Right ventricle myocardium inferior (tissue), 1 donor: Measurements from ENCODE around the gene WNT6. TPM values are rescaled to one million over a fixed set of nuclear protein-coding genes. Genes with fewer than 3 reads are reported as not detected.
"Not testable (repeated sequence)": the region's sequence is repeated elsewhere in the genome, so short reads cannot be mapped to it uniquely, and the experiment has no call there.

Experiments used
- ATAC-seq: fragments of 200-7000 bp; cut with Tn5 transposase; one replicate; pipeline ENCODE4 v1.9.1; 2020; ENCODE audit warnings: mild to moderate bottlenecking, moderate library complexity
- DNase-seq: peaks from one replicate; pipeline ENCODE4 v3.0.0; 2021; ENCODE audit errors: missing footprints
- intact Hi-C: fragments of 100-400 bp; cut with DNase I; formaldehyde crosslinking; loops from one replicate; pipeline ENCODE4 v1.11.0; 2022
- total RNA-seq: library from RNA; stranded (reverse); fragmentation: NEBNext Ultra II Directional; extraction: Animal tissue kit (Norgen Biotek cat#: 25700); gene quantifications from one replicate; pipeline ENCODE4 v1.2.1, GENCODE V29; 2021
- donor health status: DM: no; HTN: yes; CAD: no; lungs with severe emphysema.

Gene WNT6
- total RNA-seq, 1 donor from 2014 or later = 2.1 TPM

- intact Hi-C loops = no loop called here
- ATAC-seq = no peak
- DNase-seq = no peak
These were observed 31.2 kb upstream of the WNT6 start for GRCh38 chr2:218828477-218828778.

- intact Hi-C loops = no loop called here
- peak; percentile 58 for ATAC-seq
- peak; percentile 81 for DNase-seq
These were observed 29.6 kb upstream of the WNT6 start for GRCh38 chr2:218829868-218830451.

GRCh38 chr2:218830526-218831306 is 28.9 kb upstream of the WNT6 start:
- ATAC-seq (no peak), DNase-seq (no peak)
- intact Hi-C loops = no loop called here

- peak; percentile 70 for DNase-seq
- peak; percentile 38 for ATAC-seq
- intact Hi-C loops = no loop called here
These were observed 28.1 kb upstream of the WNT6 start, which contains the start of gene PRKAG3 for GRCh38 chr2:218831378-218831990. PRKAG3 (minus strand) TSS chr2:218831803.

GRCh38 chr2:218832081-218832480 is 27.5 kb upstream of the WNT6 start:
- ATAC-seq (peak; percentile 18), DNase-seq (no peak)
- intact Hi-C loops = no loop called here

- ATAC-seq (peak; percentile 84), DNase-seq (no peak)
- intact Hi-C loops = no loop called here
These were observed 27.1 kb upstream of the WNT6 start for GRCh38 chr2:218832520-218832919.

- intact Hi-C loops = no loop called here
- DNase-seq (no peak), ATAC-seq (no peak)
These were observed 26.5 kb upstream of the WNT6 start for GRCh38 chr2:218833023-218833609.

- ATAC-seq (no peak), DNase-seq (no peak)
- intact Hi-C loops = no loop called here
These were observed 24.9 kb upstream of the WNT6 start for GRCh38 chr2:218834685-218835084.

- intact Hi-C loops = no loop called here
- no peak for DNase-seq
- ATAC-seq = no peak
These were observed 22.1 kb upstream of the WNT6 start for GRCh38 chr2:218837495-218837894.

- intact Hi-C loops = no loop called here
- no peak for ATAC-seq
- DNase-seq = no peak
These were observed 20.2 kb upstream of the WNT6 start for GRCh38 chr2:218839430-218839829.

GRCh38 chr2:218839888-218840287 is 19.7 kb upstream of the WNT6 start:
- intact Hi-C loops = no loop called here
- DNase-seq (no peak), ATAC-seq (no peak)

GRCh38 chr2:218844334-218844733 is 15.3 kb upstream of the WNT6 start:
- intact Hi-C loops = not testable (repeated sequence)

GRCh38 chr2:218846963-218847362 is 12.6 kb upstream of the WNT6 start:
- DNase-seq, ATAC-seq: not testable (repeated sequence)
- intact Hi-C loops = loop anchor here (2.0 kb wide), 1 partner anchor 136 kb away; the partner anchor contains the start of gene TTLL4

More at GRCh38 chr2:218844334-218844733, 15.3 kb upstream of the WNT6 start:
- not testable (repeated sequence) for ATAC-seq, DNase-seq

GRCh38 chr2:218849721-218850120 is 9.9 kb upstream of the WNT6 start:
- no peak for DNase-seq
- intact Hi-C loops = loop anchor here (5.0 kb wide), 1 partner anchor 48 kb away; no protein-coding TSS in a partner anchor

GRCh38 chr2:218850796-218851195 is 8.8 kb upstream of the WNT6 start:
- DNase-seq (no peak), ATAC-seq (no peak)
- intact Hi-C loops = loop anchor here (5.0 kb wide), 1 partner anchor 47 kb away; no protein-coding TSS in a partner anchor

More at GRCh38 chr2:218849721-218850120, 9.9 kb upstream of the WNT6 start:
- ATAC-seq = no peak

- ATAC-seq (no peak), DNase-seq (peak; percentile 37)
- intact Hi-C loops = loop anchor here (5.0 kb wide), 1 partner anchor 46 kb away; no protein-coding TSS in a partner anchor
These were observed 8.3 kb upstream of the WNT6 start for GRCh38 chr2:218851286-218851685.

- ATAC-seq (peak; percentile 51), DNase-seq (peak; percentile 76)
- intact Hi-C loops = loop anchor here (5.0 kb wide), 1 partner anchor 44 kb away; no protein-coding TSS in a partner anchor
These were observed 6.5 kb upstream of the WNT6 start for GRCh38 chr2:218852911-218853667.

- ATAC-seq (no peak), DNase-seq (no peak)
- intact Hi-C loops = loop anchor here (5.0 kb wide), 1 partner anchor 44 kb away; no protein-coding TSS in a partner anchor
These were observed 5.8 kb upstream of the WNT6 start for GRCh38 chr2:218853766-218854165.
